Activated CD8-positive, alpha-beta T cell treated with anti-CD3 and anti-CD28 coated beads for 36 hours (primary cell): ENCODE results near the gene SLC4A2. TPM values are rescaled to one million over a fixed set of nuclear protein-coding genes. Genes with fewer than 3 reads are reported as not detected.

Source experiments
- ATAC-seq: fragments of 200-7000 bp; cut with Tn5 transposase; one replicate; pipeline ENCODE4 v1.10.0; 2021; ENCODE audit warnings: mild to moderate bottlenecking, moderate library complexity
- CTCF ChIA-PET: fragments of 350-600 bp; sonication (Branson Sonifier 250); formaldehyde crosslinking; loops from one replicate; lab custom pipeline; 2021; ENCODE audit warnings: antibody characterized with exemption; lab: Charles Lee
- POLR2A ChIA-PET: fragments of 350-600 bp; sonication (Branson Sonifier 250); formaldehyde crosslinking; loops from one replicate; lab custom pipeline; 2021; ENCODE audit warnings: antibody characterized with exemption; lab: Charles Lee
- DNase-seq: peaks from one replicate; pipeline ENCODE4 v3.0.0-alpha.2; 2020
- H3K27ac Mint-ChIP-seq: one replicate; pipeline ENCODE4 v1.8.0; 2021; ENCODE audit warnings: mild to moderate bottlenecking, mixed read lengths
- H3K27me3 Mint-ChIP-seq: one replicate; pipeline ENCODE4 v1.8.0; 2021; ENCODE audit warnings: mixed read lengths
- H3K36me3 Mint-ChIP-seq: one replicate; pipeline ENCODE4 v1.8.0; 2021; ENCODE audit warnings: low read depth, mixed read lengths
- H3K4me1 Mint-ChIP-seq: one replicate; pipeline ENCODE4 v1.8.0; 2021; ENCODE audit warnings: low read depth, mixed read lengths
- H3K4me3 Mint-ChIP-seq: one replicate; pipeline ENCODE4 v1.8.0; 2021; ENCODE audit warnings: mild to moderate bottlenecking, moderate library complexity, mixed read lengths
- H3K9me3 Mint-ChIP-seq: one replicate; pipeline ENCODE4 v1.8.0; 2021; ENCODE audit warnings: mixed read lengths
- intact Hi-C: fragments of 100-400 bp; cut with micrococcal nuclease; formaldehyde crosslinking; loops from one replicate; pipeline ENCODE4 v1.10.0; 2022
- total RNA-seq, 2 experiments: library from RNA; stranded (reverse); gene quantifications; one replicate each; pipeline ENCODE4 v1.2.3, GENCODE V29; 2021
- TF ChIP-seq, protein P1 (sequence below): fragments of 200-600 bp; IDR thresholded peaks from one replicate; pipeline ENCODE4 v1.8.0; 2022; ENCODE audit warnings: antibody characterized with exemption, mild to moderate bottlenecking

SLC4A2 gene
- total RNA-seq, 2 experiments from 2014 or later, result 42.7 to 46.1 TPM

- H3K27ac Mint-ChIP-seq, result peak within 1 kb of the TSS; percentile 80
- H3K9me3 Mint-ChIP-seq, result no peaks in the 10 kb centered on the region
- H3K4me1 Mint-ChIP-seq, result peaks cover 37% of the 10 kb centered on the region
- intact Hi-C loops, result no loop called here
- TF ChIP-seq, protein P1, sequence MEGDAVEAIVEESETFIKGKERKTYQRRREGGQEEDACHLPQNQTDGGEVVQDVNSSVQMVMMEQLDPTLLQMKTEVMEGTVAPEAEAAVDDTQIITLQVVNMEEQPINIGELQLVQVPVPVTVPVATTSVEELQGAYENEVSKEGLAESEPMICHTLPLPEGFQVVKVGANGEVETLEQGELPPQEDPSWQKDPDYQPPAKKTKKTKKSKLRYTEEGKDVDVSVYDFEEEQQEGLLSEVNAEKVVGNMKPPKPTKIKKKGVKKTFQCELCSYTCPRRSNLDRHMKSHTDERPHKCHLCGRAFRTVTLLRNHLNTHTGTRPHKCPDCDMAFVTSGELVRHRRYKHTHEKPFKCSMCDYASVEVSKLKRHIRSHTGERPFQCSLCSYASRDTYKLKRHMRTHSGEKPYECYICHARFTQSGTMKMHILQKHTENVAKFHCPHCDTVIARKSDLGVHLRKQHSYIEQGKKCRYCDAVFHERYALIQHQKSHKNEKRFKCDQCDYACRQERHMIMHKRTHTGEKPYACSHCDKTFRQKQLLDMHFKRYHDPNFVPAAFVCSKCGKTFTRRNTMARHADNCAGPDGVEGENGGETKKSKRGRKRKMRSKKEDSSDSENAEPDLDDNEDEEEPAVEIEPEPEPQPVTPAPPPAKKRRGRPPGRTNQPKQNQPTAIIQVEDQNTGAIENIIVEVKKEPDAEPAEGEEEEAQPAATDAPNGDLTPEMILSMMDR, result no peak
- H3K4me3 Mint-ChIP-seq, result peak within 1 kb of the TSS; percentile 99
- DNase-seq (peak; percentile 92), ATAC-seq (peak; percentile 86)
- CTCF ChIA-PET, result interaction anchor here (0.7 to 1.2 kb wide), 4 partner anchors 10 to 63 kb away, joined by 3 to 6 read pairs (median 3); no protein-coding TSS in a partner anchor
- POLR2A ChIA-PET, result interaction anchor here (1.2 kb wide), 1 partner anchor 12 kb away, joined by 3 read pairs; no protein-coding TSS in a partner anchor
- H3K36me3 Mint-ChIP-seq, result peaks cover 21% of the 10 kb centered on the region
- peaks cover 10% of the 10 kb centered on the region for H3K27me3 Mint-ChIP-seq
Measured at GRCh38 chr7:151080522-151081169, 21.3 kb downstream of the SLC4A2 start, which contains the start of gene FASTK. TSS of gene FASTK (minus strand) at chr7:151080809. CDS start at chr7:151080766, 43 bp downstream.

- no peaks in the 10 kb centered on the region for H3K9me3 Mint-ChIP-seq
- intact Hi-C loops, result loop anchor here (2.0 kb wide), 1 partner anchor 23 kb away; the partner anchor contains the start of gene SLC4A2
- H3K27ac Mint-ChIP-seq, result peak overlapping the region; percentile 76
- H3K27me3 Mint-ChIP-seq, result peaks cover 13% of the 10 kb centered on the region
- peaks cover 18% of the 10 kb centered on the region for H3K36me3 Mint-ChIP-seq
- DNase-seq (no peak), ATAC-seq (no peak)
- ChIA-PET CTCF (interaction anchor here (1.0 to 3.7 kb wide), 4 partner anchors 9 to 64 kb away, joined by 3 to 38 read pairs (median 4); no protein-coding TSS in a partner anchor), POLR2A (interaction anchor here (1.2 kb wide), 1 partner anchor 13 kb away, joined by 3 read pairs; no protein-coding TSS in a partner anchor)
- TF ChIP-seq, protein P1, result no peak
- H3K4me3 Mint-ChIP-seq, result peak overlapping the region; percentile 99
- H3K4me1 Mint-ChIP-seq, result peaks cover 39% of the 10 kb centered on the region
Measured at GRCh38 chr7:151081170-151082101, 22.0 kb downstream of the SLC4A2 start.

- TF ChIP-seq, protein P1, result no peak
- peaks cover 38% of the 10 kb centered on the region for H3K4me1 Mint-ChIP-seq
- DNase-seq (no peak), ATAC-seq (no peak)
- H3K27ac Mint-ChIP-seq, result peak overlapping the region; percentile 95
- H3K4me3 Mint-ChIP-seq, result peak overlapping the region; percentile 99
- CTCF ChIA-PET, result interaction anchor here (1.0 to 3.7 kb wide), 5 partner anchors 22 to 120 kb away, joined by 3 to 38 read pairs (median 3); no protein-coding TSS in a partner anchor
- no peaks in the 10 kb centered on the region for H3K9me3 Mint-ChIP-seq
- H3K36me3 Mint-ChIP-seq, result peaks cover 18% of the 10 kb centered on the region
- intact Hi-C loops, result loop anchor here (2.0 kb wide), 1 partner anchor 24 kb away; the partner anchor contains the start of gene SLC4A2
- POLR2A ChIA-PET, result interaction anchor here (0.7 to 1.3 kb wide), 2 partner anchors 44 to 74 kb away, joined by 3 to 4 read pairs; no protein-coding TSS in a partner anchor
- peaks cover 14% of the 10 kb centered on the region for H3K27me3 Mint-ChIP-seq
Measured at GRCh38 chr7:151082141-151083070, 23.0 kb downstream of the SLC4A2 start.

- intact Hi-C loops, result loop anchor here (2.0 kb wide), 1 partner anchor 24 kb away; the partner anchor contains the start of gene SLC4A2
- Mint-ChIP-seq H3K4me3 (peak within 1 kb of the TSS; percentile 99), H3K9me3 (no peaks in the 10 kb centered on the region), H3K27me3 (peaks cover 17% of the 10 kb centered on the region), H3K27ac (peak within 1 kb of the TSS; percentile 95), H3K4me1 (peaks cover 41% of the 10 kb centered on the region), H3K36me3 (peaks cover 16% of the 10 kb centered on the region)
- ChIA-PET POLR2A (interaction anchor here (1.1 to 1.3 kb wide), 3 partner anchors 25 to 75 kb away, joined by 3 to 4 read pairs (median 3); partner anchors contain the start of gene ABCB8), CTCF (interaction anchor here (1.0 to 3.7 kb wide), 8 partner anchors 23 to 120 kb away, joined by 3 to 38 read pairs (median 3); no protein-coding TSS in a partner anchor)
- TF ChIP-seq, protein P1, result no peak
- peak; percentile 90 for DNase-seq
- ATAC-seq, result peak; percentile 65
Measured at GRCh38 chr7:151083071-151083823, 23.9 kb downstream of the SLC4A2 start, which contains the start of gene TMUB1. TSS of gene TMUB1 (minus strand) at chr7:151083493. CDS start at chr7:151082563, 930 bp downstream.
